Measurements from ENCODE around the gene SLC6A13. TPM values are rescaled to one million over a fixed set of nuclear protein-coding genes. Genes with fewer than 3 reads are reported as not detected.

Gene SLC6A13
- total RNA-seq, 1 experiment from 2014 or later = not detected

DNA sequence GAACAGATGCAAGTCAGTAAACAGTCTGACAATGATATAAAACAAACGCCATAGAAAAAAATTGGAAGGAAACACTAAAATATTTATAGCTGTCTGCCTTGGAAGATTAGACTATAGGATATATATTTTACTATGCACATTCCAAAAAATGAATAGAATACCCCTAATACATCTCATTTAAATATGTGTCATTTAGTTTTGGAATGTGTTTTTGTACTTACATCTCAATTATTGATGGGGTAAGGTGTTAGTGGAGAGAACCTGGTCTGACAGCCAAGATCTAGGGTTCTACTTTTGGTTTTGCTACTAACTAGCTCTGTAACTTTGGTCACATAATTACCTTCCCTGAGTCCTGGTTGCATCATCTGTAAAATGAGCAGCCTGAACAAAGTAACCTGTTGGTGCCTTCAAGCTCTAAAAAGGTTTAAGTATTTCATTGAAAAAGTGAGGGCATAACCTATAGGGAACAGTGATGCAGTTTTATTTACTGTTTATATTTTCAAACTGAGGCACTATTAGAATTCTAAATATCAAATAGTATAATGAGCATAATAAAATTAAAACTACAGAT, 28.6 kb upstream of the SLC6A13 start:
- H3K9me3 ChIP-seq (ENCODE audit: control insufficient read depth, low read depth, low read length) = no peaks in the 10 kb centered on the region
- H3K27me3 Mint-ChIP-seq (ENCODE audit: low read depth) = no peaks in the 10 kb centered on the region
- no peak overlapping the region for H2BK12ac ChIP-seq (ENCODE audit: insufficient read length, low read depth, low read length)
- H3K4me1 ChIP-seq (ENCODE audit: insufficient read depth, low read length) = no peaks in the 10 kb centered on the region
- H2AK5ac ChIP-seq (ENCODE audit: insufficient read length, low read length) = no peak overlapping the region
- no CpG with 5 or more reads among the region's 1 CpG for WGBS (ENCODE audit: extremely low coverage, insufficient read length, low lambda C conversion rate)
- no peak overlapping the region for H3K18ac ChIP-seq (ENCODE audit: insufficient read length, low read depth, low read length)
- no peak for DNase-seq
- no peak overlapping the region for H2BK15ac ChIP-seq (ENCODE audit: low read depth, low read length)
- no peak overlapping the region for H2BK5ac ChIP-seq (ENCODE audit: insufficient read length, low read length)
- H3K23ac ChIP-seq (ENCODE audit: insufficient read length, low read depth, low read length) = no peak overlapping the region
- TF ChIP-seq CTCF (conservative IDR thresholded peaks at IDR 0.05) = no peak
- H3K23me2 ChIP-seq (ENCODE audit: insufficient read length, low read depth, low read length, poor library complexity, severe bottlenecking) = no peaks in the 10 kb centered on the region
- no peak overlapping the region for H3K56ac ChIP-seq (ENCODE audit: insufficient read length, low read depth, low read length)
- H2AFZ ChIP-seq (ENCODE audit: low read length) = no peak overlapping the region
- no peaks in the 10 kb centered on the region for H3K9me3 Mint-ChIP-seq
- H3T11ph ChIP-seq (ENCODE audit: low read length) = no peak overlapping the region
- H4K5ac ChIP-seq (ENCODE audit: insufficient read length, low read depth, low read length) = no peak overlapping the region
- no peak overlapping the region for H3K14ac ChIP-seq (ENCODE audit: insufficient read depth, low read length)
- H3K4me2 ChIP-seq (ENCODE audit: insufficient read depth, insufficient read length, low read length) = no peak overlapping the region
- no peak overlapping the region for H3K4me3 Mint-ChIP-seq
- no peaks in the 10 kb centered on the region for H3K27me3 ChIP-seq (ENCODE audit: insufficient read depth, low read length)
- no peaks in the 10 kb centered on the region for H3K79me2 ChIP-seq (ENCODE audit: insufficient read depth, low read length)
- H3K27ac ChIP-seq (ENCODE audit: insufficient read length, low read depth, low read length) = no peak overlapping the region
- peaks cover 18 to 48% (median 37%) of the 10 kb centered on the region in 3 experiments; a peak in 6 of 7 replicates for H3K36me3 Mint-ChIP-seq (ENCODE audit: insufficient read depth in 1 of 3, low read depth in 3 of 3)
- H4K20me1 ChIP-seq (ENCODE audit: control insufficient read depth, insufficient read depth, insufficient read length) = no peaks in the 10 kb centered on the region
- no peak overlapping the region for H3K9ac ChIP-seq (ENCODE audit: extremely low read depth, insufficient read length, low read length)
- no peak overlapping the region for H4K91ac ChIP-seq (ENCODE audit: insufficient read length, low read depth, low read length)
- no peak overlapping the region for H3K27ac Mint-ChIP-seq
- H2BK120ac ChIP-seq (ENCODE audit: low read depth, low read length, poor library complexity, severe bottlenecking) = no peak overlapping the region
- no peak overlapping the region for H3K4ac ChIP-seq (ENCODE audit: low read depth, low read length)
- H3K79me1 ChIP-seq (ENCODE audit: insufficient read depth, low read depth, low read length, poor library complexity, severe bottlenecking) = no peaks in the 10 kb centered on the region
- H4K8ac ChIP-seq (replicated peaks; ENCODE audit: insufficient read length, low read depth, low read length) = no peak overlapping the region
- H2BK20ac ChIP-seq (ENCODE audit: low read depth, low read length, poor library complexity, severe bottlenecking) = no peak overlapping the region
- no peaks in the 10 kb centered on the region for H3K4me1 Mint-ChIP-seq

Data from H9 (cell line).